ENCODE results near the gene B4GALNT2.

Gene B4GALNT2

GRCh38 chr17:49100601-49101000 is 32.0 kb upstream of the B4GALNT2 start:
- no peak for TF ChIP-seq CTCF (IDR thresholded peaks at IDR 0.05)

GRCh38 chr17:49101054-49101534 is 31.5 kb upstream of the B4GALNT2 start:
- no peak for TF ChIP-seq CTCF (IDR thresholded peaks at IDR 0.05)

- TF ChIP-seq CTCF (IDR thresholded peaks at IDR 0.05) = no peak
These were observed 28.0 kb upstream of the B4GALNT2 start for GRCh38 chr17:49104511-49105074.

GRCh38 chr17:49106321-49107210 is 26.0 kb upstream of the B4GALNT2 start:
- TF ChIP-seq CTCF (IDR thresholded peaks at IDR 0.05) = no peak

GRCh38 chr17:49107211-49107557 is 25.4 kb upstream of the B4GALNT2 start:
- no peak for TF ChIP-seq CTCF (IDR thresholded peaks at IDR 0.05)

GRCh38 chr17:49108318-49108717 is 24.3 kb upstream of the B4GALNT2 start:
- TF ChIP-seq CTCF (IDR thresholded peaks at IDR 0.05) = no peak

GRCh38 chr17:49110509-49110908 is 22.1 kb upstream of the B4GALNT2 start:
- TF ChIP-seq CTCF (IDR thresholded peaks at IDR 0.05) = no peak
